GM21447 (cell line): Measurements from ENCODE around the gene SSBP1.
A peak's percentile ranks its signal among the peaks of the same experiment; 100 is the strongest.
"Not testable (repeated sequence)": the region's sequence is repeated elsewhere in the genome, so short reads cannot be mapped to it uniquely, and the experiment has no call there.

ENCODE experiments used
- ATAC-seq: cut with Tn5 transposase; IDR thresholded peaks from one replicate; pipeline ENCODE4 v1.9.1; 2021; ENCODE audit not compliant: unreplicated experiment

Gene SSBP1, protein sequence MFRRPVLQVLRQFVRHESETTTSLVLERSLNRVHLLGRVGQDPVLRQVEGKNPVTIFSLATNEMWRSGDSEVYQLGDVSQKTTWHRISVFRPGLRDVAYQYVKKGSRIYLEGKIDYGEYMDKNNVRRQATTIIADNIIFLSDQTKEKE

DNA sequence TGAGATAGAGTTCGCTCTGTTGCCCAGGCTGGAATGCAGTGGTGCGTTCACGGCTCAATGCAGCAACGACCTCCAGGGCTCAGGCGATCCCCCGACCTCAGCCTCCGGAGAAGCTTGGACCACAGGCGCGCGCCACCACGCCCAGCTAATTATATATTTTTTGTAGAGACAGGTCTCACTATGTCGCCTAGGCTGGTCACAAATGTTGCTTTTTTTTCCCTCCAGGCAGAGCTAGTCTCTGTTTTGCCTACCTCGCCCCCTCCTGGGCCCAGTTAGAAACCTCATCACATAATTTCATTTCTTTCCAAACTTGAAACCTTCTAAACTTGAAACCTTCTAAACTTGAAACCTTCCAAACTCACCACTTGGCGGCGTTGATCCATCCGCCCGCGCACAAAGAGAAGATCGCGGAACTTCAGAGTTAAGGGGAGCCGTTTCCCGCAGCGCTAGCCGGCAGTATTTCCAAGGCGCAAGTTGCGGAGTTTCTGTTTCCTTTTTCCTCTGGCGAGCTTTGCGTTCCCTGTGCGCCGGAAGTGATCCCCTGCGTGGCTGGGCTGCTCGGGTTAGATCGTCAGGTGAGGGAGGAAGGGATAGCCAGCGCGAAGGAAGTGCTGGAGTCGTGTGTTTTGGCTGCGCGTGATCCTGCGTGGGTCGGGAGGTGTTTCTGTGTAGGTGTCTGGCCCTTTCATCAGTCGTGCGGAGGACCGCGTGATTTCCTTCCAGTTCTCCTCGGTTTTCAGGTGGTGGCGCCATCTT is at the start of gene SSBP1:
Gene SSBP1 (plus strand): TSS at position 523 of the 756 bp plus-strand sequence. CDS start 809 bp downstream, outside the sequence.
- peak; percentile 92 for ATAC-seq

DNA sequence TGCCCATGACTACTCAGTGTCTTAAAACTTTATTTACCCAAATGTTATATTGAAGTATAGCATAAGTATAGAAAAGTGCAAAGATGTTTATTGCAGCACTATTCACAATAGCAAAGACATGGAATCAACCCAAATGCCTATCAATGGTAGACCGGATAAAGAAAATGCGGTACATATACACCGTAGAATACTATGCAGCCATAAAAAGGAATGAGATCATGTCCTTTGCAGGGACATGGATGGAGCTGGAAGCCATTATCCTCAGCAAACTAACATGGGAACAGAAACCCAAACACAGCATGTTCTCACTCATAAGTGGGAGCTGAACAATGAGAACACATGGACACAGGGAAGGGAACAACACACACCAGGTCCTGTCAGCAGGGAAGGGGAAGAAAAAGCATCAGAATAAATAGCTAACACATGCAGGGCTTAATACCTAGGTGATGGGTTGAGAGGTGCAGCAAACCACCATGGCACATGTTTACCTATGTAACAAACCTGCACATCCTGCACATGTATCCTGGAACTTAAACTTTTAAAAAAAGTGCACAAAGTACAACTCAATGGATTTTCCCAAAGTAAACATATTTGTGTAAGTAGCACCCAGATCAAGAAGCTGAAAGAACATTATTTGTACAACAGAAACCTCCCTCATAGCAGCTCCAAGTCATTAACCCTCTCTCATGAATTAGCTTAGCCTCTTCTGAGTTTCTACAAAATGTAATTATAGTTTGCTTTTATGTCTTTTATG is 48.9 kb upstream of the SSBP1 start:
- ATAC-seq = not testable (repeated sequence)

DNA sequence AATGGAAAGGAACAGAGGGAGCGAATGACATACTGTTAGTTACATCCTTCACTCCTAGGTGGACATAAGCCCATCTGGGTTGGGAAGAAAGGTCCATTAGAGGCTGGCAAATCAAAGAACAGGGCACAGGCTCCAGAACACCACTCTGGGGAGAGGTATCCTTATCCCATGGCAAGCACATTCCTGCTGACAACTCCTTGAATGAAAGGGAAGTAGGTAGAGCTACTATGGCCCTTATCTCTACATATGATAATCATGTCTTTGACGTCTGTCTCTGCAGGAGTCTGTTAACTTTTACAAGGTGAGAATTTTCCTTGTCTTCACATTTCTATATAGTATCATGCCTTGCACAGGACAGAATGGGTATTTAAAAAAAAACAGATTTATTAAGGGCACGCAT is 46.6 kb upstream of the SSBP1 start:
- no peak for ATAC-seq

DNA sequence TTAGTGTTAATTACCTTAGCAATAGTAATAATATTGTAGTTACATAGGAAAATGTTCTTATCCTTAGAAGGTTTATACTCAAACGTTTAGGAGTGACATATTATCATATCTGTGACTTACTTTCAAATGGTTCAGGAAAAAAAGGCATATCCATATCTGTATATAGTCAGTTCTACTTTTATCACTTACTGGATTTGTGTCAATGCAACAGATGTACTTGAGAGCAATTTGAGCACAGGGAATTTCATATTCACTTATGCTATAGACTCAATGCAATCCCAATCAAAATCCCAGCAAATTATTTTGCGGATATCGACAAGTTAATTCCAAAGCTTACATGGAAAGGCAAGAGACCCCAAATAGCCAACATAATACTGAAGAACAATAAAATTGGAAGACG is 46.2 kb upstream of the SSBP1 start:
- no peak for ATAC-seq

DNA sequence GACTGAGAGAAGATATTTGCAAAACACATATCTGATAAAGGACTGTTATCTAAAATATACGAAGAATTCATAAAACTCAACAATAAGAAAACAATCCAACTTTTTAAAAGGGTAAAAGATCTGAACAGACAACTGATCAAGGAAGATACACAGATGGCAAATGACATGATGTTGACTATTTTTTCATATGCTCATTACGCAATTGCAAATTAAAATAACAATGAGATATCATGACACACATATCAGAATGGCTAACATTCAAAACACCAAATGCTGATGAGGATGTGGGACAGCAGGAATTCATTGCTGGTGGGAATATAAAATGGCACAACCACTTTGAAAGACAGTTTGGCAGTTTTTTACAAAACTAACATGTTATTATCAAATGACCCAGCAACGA is 45.1 kb upstream of the SSBP1 start:
- ATAC-seq = no peak

DNA sequence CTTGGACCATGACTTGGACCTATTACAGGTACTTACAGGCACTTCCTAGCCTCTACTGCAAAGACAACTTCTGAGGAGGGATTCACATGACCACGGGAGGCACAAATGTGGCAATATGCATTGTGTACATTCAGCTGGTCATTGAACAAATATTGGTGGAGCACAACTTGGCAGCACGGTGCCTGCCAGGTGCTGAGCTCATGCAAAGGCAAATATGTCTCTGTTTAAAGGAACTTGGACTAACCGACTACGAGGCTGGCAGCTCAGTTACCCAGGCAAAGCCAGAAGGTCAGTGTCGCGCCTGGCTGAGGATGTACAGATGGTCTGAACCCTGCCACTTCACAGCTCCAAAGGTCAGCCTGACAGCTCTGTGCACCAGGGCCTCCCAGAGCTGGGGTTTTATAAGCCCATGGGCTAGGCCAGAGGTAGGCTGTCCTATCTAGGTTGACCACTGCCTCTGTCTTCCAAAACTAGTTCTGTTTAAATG is 42.3 kb upstream of the SSBP1 start:
- ATAC-seq = no peak

DNA sequence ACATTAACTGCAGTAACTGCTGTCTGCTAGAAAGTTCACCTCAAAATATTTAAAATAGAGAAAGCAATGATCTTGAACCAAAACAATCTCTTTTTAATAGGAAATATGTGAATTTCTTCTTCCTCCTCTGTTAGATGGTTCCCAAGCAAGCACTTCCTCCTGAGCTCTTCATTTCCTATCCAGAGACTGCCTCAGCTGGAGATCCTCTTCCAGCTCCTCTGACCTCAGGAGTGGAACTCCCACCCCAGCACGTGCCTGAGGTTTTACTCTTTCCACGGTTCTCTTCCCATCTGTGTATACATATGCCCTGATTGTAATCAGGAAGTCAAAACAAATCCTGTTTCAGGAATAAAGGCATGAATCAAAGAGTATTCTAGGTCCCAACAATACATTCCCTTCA is 41.8 kb upstream of the SSBP1 start:
- ATAC-seq = no peak

DNA sequence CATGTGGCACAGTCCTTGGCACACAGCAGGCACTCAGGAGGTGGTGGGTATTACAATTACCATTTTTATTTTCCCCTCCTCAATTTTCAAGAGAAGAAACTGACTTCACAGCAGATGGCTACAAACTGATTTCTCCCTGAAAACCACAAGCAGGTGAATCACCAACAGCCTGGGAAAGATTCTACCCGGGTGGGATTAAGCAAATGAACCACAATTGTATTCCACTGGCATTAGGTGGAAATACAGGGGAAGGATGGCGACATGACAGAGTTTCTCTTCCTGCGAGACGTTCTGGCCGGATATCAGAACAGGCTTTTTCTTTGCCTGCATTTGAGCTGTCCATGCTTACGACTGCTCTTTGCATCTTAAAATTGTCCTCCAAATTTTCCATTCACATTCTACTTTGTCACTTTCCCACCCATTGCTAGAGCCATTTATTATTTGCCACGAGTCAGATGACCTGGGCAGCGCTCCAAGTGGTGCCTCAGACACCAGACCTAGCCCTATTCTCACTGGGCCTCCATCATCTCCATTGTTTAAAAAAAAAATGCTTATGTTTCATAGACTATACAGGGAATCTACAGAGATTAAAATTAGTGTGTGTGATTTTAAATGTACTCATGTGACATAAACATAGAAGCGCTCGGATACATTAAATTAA is 40.8 kb upstream of the SSBP1 start:
- no peak for ATAC-seq

DNA sequence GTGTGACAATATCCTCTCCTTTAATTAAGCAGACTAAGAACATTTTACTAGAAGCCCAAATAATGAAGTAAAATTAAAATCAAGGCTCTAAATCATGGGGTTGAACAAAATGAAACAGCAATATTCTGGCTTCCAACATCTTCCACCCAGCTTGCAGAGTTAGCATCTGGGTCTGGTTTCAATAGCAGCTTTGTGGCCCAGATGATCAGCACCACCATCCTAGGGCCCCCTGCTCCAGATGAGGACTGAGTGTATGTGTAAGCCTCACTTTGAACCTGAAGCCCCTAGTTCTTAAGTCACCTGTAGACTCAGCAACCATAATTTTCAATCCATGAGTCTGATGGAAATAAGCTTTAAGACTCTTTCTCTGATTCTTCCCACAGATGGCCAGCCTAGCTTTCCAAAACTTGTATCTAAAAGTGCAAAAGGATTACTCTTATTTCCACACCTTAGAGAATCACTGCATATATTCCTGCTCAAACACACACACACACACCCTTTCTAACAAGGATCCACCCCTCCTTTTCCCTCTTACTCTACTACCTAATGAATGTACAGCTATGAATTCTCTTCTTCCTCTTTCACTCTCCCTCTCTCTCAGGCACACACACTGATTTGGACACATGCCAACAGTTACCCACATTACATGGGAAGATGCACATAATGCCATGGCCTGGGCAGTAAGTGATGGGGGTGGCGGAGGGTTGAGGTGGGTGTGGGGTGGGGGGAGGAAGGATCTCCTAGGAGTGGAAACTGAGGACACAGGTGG is 39.7 kb upstream of the SSBP1 start:
- no peak for ATAC-seq

DNA sequence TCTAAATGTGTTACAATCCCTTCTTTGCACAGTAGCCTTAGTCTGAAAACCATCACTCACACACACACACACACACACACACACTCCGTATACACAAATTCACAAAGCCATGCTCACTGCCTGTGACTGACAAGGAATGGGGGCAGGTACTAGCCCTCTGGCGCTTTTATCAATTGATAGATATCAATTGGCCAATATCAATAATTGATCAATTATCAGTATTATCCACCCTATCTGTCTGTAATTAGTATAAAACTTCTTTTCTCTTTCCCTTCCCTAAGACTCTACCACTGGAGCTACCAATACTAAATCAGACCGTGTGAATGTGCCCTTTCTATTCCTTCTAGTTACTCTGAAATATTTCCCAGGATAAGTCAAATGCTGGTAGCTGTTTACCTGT is 38.3 kb upstream of the SSBP1 start:
- ATAC-seq = no peak

DNA sequence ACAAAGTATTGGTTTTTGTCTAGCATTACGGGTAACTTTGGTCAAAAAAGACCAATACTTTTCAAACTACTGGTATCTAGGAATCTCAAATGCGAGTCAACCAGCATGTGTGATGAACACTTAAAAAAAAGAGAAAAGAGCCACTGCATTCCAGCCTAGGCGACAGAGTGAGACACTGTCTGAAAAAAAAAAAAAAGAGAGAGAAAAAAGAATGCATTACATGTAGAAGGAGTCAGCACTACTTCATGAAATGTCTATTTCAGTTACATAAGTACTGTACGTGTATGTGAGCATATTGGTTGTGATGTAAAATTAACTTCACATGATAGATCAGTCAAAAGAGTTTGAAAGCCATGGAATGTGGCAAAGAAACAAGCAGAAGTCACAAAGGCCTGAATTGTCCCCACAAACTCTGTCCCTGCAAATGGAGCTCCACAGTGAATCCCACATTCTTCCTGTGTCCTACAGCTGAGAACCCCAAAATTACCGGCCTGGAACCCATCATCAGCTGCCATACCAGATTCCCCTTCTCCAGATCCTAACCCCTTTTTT is 37.8 kb upstream of the SSBP1 start:
- ATAC-seq = no peak

DNA sequence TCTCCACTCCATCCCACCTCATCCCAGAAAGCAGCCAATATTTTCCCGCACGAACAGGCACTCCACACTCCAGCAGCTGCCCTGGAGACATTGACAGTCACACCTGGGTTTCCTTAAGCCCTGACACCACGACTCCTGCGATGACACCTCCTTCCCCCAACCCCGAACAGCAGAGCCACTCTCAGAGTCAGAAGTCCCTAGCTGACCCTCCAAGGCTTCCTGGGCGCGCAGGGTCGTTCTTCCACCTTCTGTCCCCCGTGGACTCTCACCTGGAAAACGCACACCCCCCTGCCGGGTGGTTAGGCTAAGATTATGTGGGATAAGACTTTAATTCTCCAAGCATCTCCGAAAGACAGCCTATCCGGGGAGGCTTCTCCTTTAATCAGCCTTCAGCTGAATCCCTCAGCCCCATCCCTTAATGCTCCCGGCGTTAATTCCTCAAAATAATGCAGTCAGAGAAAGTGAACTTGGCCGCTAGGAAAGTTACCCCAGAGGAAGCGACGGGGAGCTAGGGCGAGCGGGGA is 37.2 kb upstream of the SSBP1 start:
- peak; percentile 4 for ATAC-seq

DNA sequence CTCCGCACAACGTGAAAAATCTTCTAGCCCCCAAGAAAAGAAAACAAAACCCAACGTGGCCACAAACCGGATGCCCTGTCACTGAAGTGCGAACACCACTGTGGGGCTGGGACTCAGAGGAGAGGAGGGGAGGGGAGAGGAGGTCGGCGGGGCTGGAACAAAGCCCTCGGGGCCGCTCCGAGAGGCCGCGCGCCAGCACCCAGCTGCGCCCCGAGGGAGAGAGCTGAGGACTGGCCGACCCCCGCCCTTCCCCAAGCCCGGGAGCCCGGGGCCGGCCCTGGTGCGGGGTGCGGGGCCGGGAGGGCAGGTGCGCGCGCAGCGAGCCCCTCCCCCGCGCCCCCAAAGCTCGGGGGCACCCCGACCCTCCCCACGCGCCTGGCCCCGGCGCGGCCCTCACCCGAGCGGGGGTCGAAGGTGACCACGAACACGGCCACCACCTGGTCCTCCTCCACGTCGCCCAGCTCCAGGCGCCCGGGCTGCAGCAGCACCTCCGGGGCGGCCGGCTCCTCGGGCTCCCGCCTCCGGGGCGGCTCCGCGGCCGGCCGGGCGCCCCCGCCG is 36.6 kb upstream of the SSBP1 start:
- ATAC-seq = peak; percentile 83

DNA sequence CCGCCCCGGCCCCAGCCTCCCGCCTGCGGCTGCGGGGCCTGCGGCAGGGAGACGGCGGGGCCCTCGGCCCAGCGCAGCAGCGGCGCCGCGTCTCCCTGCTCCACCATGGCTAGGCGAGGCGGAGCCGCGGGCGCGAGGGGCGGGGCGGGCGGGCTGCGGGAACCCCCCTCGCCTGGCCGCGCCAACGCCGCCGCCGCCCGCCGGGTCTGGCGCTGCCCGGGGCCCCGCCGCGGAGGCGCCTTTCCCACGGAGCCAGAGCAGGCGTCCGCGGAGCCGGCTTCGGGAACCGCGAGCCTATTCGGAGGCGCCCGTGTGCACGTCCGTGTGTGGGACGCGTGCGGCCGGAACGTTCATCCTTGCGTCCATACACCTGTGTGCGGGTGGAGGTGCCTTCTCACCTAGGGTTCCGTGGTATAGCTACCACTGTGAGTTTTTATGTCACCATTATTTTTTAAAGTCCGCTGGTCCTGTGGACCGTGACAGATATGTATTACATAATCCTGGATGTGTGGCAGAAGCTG is 36.1 kb upstream of the SSBP1 start, which contains the start of gene DENND11:
Gene DENND11 (minus strand): TSS at position 120 of the 521 bp plus-strand sequence. CDS start 13 bp downstream, at position 107.
- ATAC-seq = peak; percentile 61

DNA sequence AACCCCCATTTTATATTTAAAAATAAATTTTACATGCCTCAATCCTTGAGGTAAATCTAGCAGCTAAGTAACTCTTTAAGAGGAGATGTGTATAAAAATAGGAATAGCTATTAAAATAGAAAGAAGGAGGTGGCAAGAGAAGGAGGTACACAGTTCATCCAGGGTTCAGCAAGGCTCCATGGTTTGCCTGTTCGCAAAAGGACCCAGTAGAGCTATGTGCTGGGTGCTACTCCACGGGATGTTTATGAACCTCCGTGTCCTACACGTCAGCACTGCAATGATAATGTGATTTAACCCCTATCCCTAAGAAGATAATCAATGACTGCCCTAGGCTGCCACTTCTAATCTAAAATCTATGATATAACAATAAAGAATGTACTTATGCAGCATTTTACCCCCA is 35.3 kb upstream of the SSBP1 start:
- no peak for ATAC-seq

DNA sequence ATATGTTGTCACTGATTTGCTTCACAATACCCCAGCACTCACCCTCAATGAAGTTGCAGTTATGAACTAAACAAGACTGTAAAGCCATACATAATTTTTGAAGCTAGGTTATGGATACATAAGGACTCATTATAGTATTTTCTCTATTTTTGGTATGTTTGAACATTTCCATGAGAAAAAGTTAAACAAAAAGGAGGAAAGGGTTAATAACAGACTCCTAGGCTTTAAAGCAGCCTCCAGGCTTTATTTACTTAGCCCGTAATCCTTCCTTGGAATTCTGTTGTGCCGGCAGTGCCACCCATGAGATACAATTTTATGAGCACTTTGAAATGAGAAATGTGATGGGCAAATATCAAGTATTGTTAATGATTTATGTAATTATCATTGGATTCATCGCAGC is 34.0 kb upstream of the SSBP1 start:
- no peak for ATAC-seq

DNA sequence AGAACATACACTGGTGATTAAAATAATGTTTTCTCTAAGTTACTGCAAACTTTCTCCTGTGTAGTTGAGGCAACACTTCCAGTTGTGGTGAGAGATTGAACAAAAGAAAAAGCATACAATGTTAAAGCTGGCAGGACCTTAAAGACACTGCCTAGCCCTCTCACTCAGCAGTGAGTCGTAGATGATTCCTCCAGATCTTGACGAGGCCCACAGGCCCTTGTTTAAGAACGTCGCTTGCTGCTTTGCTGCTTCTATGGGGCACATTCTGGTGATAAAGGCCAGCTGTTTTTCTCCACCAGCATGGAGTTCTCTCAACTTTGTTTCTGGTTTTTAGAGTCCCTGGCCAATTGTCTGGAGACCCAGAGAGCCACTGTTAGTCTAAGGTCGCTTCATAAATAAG is 33.4 kb upstream of the SSBP1 start:
- ATAC-seq = no peak

DNA sequence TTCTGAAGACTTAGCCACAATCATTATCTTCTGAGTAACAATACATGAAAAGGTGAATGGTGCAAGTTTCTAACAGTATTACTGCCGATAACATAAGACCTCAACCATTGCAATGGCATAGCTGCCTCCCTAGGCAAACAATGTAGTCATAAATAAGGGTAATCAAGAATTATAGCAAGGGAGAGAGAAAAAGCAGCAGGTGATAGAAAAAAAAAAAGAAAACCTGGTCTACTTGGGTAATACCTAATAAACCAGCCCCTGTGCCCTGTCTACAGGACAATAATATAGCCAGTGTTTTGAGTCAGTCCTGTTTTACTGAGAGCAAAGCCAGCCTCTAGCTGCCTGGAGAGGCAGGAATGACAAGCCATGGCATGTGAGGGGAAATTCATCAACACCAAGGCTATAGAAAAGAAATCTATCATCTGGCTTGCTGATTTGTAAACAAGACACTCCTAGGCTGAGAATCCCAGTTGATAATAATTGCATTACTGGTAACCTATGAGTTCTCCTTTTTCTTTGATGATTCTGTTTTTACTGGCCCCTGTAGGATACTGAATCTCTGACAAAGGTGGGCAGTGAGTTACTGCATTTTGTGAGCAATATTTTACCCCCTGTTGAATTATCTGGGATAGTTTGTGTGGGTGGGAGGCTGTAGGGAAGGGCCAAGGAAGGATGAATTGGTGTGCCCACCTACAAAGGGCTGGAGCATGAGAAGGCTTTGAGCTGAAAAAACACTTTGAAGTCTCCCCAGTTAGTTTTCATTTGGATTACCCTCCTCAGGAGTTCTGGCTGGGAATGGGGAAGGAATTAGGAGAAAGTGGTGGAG is 31.7 kb upstream of the SSBP1 start:
- no peak for ATAC-seq

DNA sequence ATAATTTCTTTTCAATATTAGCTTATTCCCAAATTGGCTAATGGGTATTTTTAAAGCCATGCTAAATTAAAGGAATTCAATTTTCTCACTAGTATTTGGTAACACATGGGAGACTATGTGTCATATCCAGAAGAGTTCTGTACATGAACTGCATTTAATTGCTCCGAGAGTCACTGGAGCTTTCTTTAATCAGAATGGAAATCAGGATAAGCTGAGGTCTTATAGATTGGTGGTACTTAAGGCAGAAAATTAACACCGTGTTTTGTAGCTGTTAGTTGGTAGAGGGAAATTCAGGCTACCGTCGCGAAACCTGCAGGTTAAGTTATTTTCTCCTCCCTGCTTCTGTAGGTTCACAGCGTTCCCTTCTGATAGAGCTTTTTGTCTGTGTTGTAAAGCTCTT is 29.8 kb upstream of the SSBP1 start, which contains the start of gene WEE2:
Gene WEE2 (plus strand): TSS at position 3 of the 400 bp plus-strand sequence. CDS start 406 bp downstream, outside the sequence.
- no peak for ATAC-seq
